H1 (cell line): ENCODE results near the gene ZSCAN21. TPM values are rescaled to one million over a fixed set of nuclear protein-coding genes. Genes with fewer than 3 reads are reported as not detected.

Experiments used
- CTCF ChIA-PET: fragments of 300-600 bp; sonication (Branson Sonifier 250); formaldehyde crosslinking; loops from one replicate; lab custom pipeline; 2021; ENCODE audit not compliant: partially characterized antibody; lab: Charles Lee
- POLR2A ChIA-PET: fragments of 300-600 bp; sonication (Branson Sonifier 250); formaldehyde crosslinking; loops from one replicate; lab custom pipeline; 2021; ENCODE audit warnings: inconsistent platforms; ENCODE audit not compliant: partially characterized antibody; lab: Charles Lee
- DNase-seq, 2 experiments: peaks; one replicate each; pipeline versions ENCODE4 v3.0.0 to v3.0.0-alpha.2; 2010 to 2022; ENCODE audit warnings: low spot score in 2 of 2, low read depth in 1 of 2, mixed read lengths in 1 of 2
- FAIRE-seq: peaks from 2 replicates; lab custom pipeline; 2011; peaks lifted over from hg19 to GRCh38; lab: Jason Lieb, UNC
- H2AFZ ChIP-seq: 2 replicates; pipeline ENCODE4 v1.8.1; 2012; ENCODE audit warnings: low read length, inconsistent platforms
- H2AK5ac ChIP-seq: 2 replicates; pipeline ENCODE4 v1.6.1; 2013; ENCODE audit warnings: low read depth, low read length
- H2BK120ac ChIP-seq: replicated peaks from 2 replicates; pipeline ENCODE3; 2013; ENCODE audit warnings: low read depth, low read length, inconsistent platforms
- H2BK12ac ChIP-seq: 2 replicates; pipeline ENCODE4 v1.6.1; 2013; ENCODE audit warnings: low read depth, low read length
- H2BK15ac ChIP-seq: 2 replicates; pipeline ENCODE4 v1.6.1; 2013; ENCODE audit warnings: low read length
- H2BK20ac ChIP-seq: 2 replicates; pipeline ENCODE4 v1.6.1; 2013; ENCODE audit warnings: low read length
- H2BK5ac ChIP-seq: 2 replicates; pipeline ENCODE4 v1.6.1; 2013; ENCODE audit warnings: low read depth, low read length
- H3K14ac ChIP-seq: 2 replicates; pipeline ENCODE4 v1.6.1; 2013; ENCODE audit warnings: inconsistent platforms; ENCODE audit not compliant: insufficient read length
- H3K18ac ChIP-seq: 2 replicates; pipeline ENCODE4 v1.6.1; 2013; ENCODE audit warnings: low read length; ENCODE audit errors: extremely low read depth
- H3K23ac ChIP-seq: 2 replicates; pipeline ENCODE4 v1.6.1; 2013; ENCODE audit warnings: inconsistent platforms; ENCODE audit not compliant: insufficient read length
- H3K23me2 ChIP-seq: 2 replicates; pipeline ENCODE4 v1.6.1; 2013; ENCODE audit warnings: low read depth, low read length
- H3K27ac ChIP-seq: 2 replicates; pipeline ENCODE4 v1.6.1; 2011; ENCODE audit warnings: low read depth, low read length, inconsistent platforms
- H3K27me3 ChIP-seq, 4 experiments: replicated peaks in 1 of 4; 1 replicate in 1 of 4; 2 replicates in 3 of 4; pipeline versions ENCODE4 v1.6.1 to v1.8.1; 2011 to 2013; ENCODE audit warnings: low read length in 3 of 4, mild to moderate bottlenecking in 3 of 4, inconsistent platforms in 2 of 4, mixed read lengths in 2 of 4, moderate library complexity in 1 of 4; ENCODE audit not compliant: control insufficient read depth in 3 of 4, insufficient read depth in 3 of 4; ENCODE audit errors: extremely low read depth in 1 of 4
- H3K36me3 ChIP-seq, 4 experiments: 2 replicates each; pipeline versions ENCODE4 v1.6.1 to v1.8.1; 2011 to 2013; ENCODE audit warnings: mild to moderate bottlenecking in 4 of 4, low read length in 3 of 4, moderate library complexity in 2 of 4, control low read depth in 1 of 4, inconsistent platforms in 1 of 4; ENCODE audit not compliant: insufficient read depth in 4 of 4, control insufficient read depth in 2 of 4
- H3K4ac ChIP-seq: replicated peaks from 2 replicates; pipeline ENCODE3; 2013; ENCODE audit warnings: low read length, low read depth, mixed read lengths, inconsistent platforms; ENCODE audit not compliant: insufficient read length
- H3K4me1 ChIP-seq, 4 experiments: replicated peaks in 1 of 4; 1 replicate in 1 of 4; 2 replicates in 3 of 4; pipeline versions ENCODE4 v1.6.1 to v1.8.1; 2011 to 2013; ENCODE audit warnings: low read length in 3 of 4, inconsistent platforms in 2 of 4, mixed read lengths in 1 of 4; ENCODE audit not compliant: insufficient read depth in 4 of 4, control insufficient read depth in 3 of 4
- H3K4me2 ChIP-seq, 2 experiments: 2 replicates each; pipeline versions ENCODE4 v1.6.1 to v1.8.1; 2011 to 2013; ENCODE audit warnings: low read depth in 2 of 2, low read length in 2 of 2, control low read depth in 1 of 2, inconsistent platforms in 1 of 2, mild to moderate bottlenecking in 1 of 2; ENCODE audit not compliant: insufficient read depth in 1 of 2
- H3K4me3 ChIP-seq, 4 experiments: fragments of 200-600, 300-600 bp in 1 of 4; sonication (generic), shearing (Covaris generic), sonication (Bioruptor Twin) in 1 of 4; 2 replicates each; pipeline versions ENCODE4 v1.5.1 to v1.8.1; 2011 to 2016; ENCODE audit warnings: low read length in 4 of 4, low read depth in 3 of 4, control low read depth in 2 of 4, inconsistent platforms in 2 of 4, mild to moderate bottlenecking in 2 of 4, mixed read lengths in 1 of 4, moderate library complexity in 1 of 4; ENCODE audit not compliant: insufficient read depth in 2 of 4; ENCODE audit errors: extremely low read depth in 1 of 4
- H3K56ac ChIP-seq: replicated peaks from 2 replicates; pipeline ENCODE3; 2013; ENCODE audit warnings: low read depth, mild to moderate bottlenecking, mixed read lengths, low read length, inconsistent platforms; ENCODE audit not compliant: insufficient read length
- H3K79me1 ChIP-seq: 2 replicates; pipeline ENCODE4 v1.6.1; 2013; ENCODE audit warnings: low read depth, low read length, control low read depth
- H3K79me2 ChIP-seq, 2 experiments: 2 replicates each; pipeline versions ENCODE4 v1.6.1 to v1.8.1; 2012 to 2013; ENCODE audit warnings: low read length in 2 of 2, mild to moderate bottlenecking in 2 of 2, inconsistent platforms in 1 of 2; ENCODE audit not compliant: insufficient read depth in 2 of 2, control insufficient read depth in 1 of 2
- H3K9ac ChIP-seq, 4 experiments: replicated peaks in 1 of 4; 1 replicate in 1 of 4; 2 replicates in 3 of 4; pipeline versions ENCODE4 v1.6.1 to v1.8.1; 2011 to 2013; ENCODE audit warnings: low read depth in 3 of 4, low read length in 3 of 4, control low read depth in 2 of 4, mild to moderate bottlenecking in 2 of 4, moderate library complexity in 2 of 4, inconsistent platforms in 1 of 4; ENCODE audit errors: extremely low read depth in 1 of 4
- H3K9me3 ChIP-seq, 2 experiments: 2 replicates each; pipeline versions ENCODE4 v1.6.1 to v1.8.1; 2012 to 2013; ENCODE audit warnings: mild to moderate bottlenecking in 2 of 2, moderate library complexity in 2 of 2, control low read depth in 1 of 2, inconsistent platforms in 1 of 2, low read depth in 1 of 2, low read length in 1 of 2, mixed read lengths in 1 of 2; ENCODE audit not compliant: insufficient read depth in 2 of 2
- H4K20me1 ChIP-seq, 2 experiments: replicated peaks in 1 of 2; 2 replicates each; pipeline versions ENCODE3 to v1.8.1; 2011 to 2013; ENCODE audit warnings: inconsistent platforms in 2 of 2, low read length in 2 of 2, mild to moderate bottlenecking in 1 of 2; ENCODE audit not compliant: insufficient read depth in 2 of 2, control insufficient read depth in 1 of 2
- H4K5ac ChIP-seq: 2 replicates; pipeline ENCODE4 v1.6.1; 2013; ENCODE audit warnings: low read length, low read depth, mixed read lengths, inconsistent platforms; ENCODE audit not compliant: insufficient read length
- H4K8ac ChIP-seq: 2 replicates; pipeline ENCODE4 v1.8.0; 2013; ENCODE audit warnings: mild to moderate bottlenecking, moderate library complexity, low read length, inconsistent platforms; ENCODE audit not compliant: insufficient read depth; ENCODE audit errors: extremely low read depth
- H4K91ac ChIP-seq: replicated peaks from 2 replicates; pipeline ENCODE3; 2013; ENCODE audit warnings: low read length, mixed read lengths, inconsistent platforms; ENCODE audit not compliant: insufficient read length
- BRCA1 ChIP-seq: IDR thresholded peaks from 2 replicates; pipeline ENCODE4 v1.6.1; 2012; ENCODE audit warnings: low read depth, low read length, improper control_type of control experiment
- CBX8 ChIP-seq: fragments of 300-800, 300-1000 bp; sonication (generic); IDR thresholded peaks from 2 replicates; pipeline ENCODE4 v1.7.1; 2016; ENCODE audit warnings: low read depth, low read length, borderline replicate concordance
- CHD2 ChIP-seq: IDR thresholded peaks from 2 replicates; pipeline ENCODE4 v1.6.1; 2012; ENCODE audit warnings: low read length, improper control_type of control experiment
- CREB1 ChIP-seq: IDR thresholded peaks from 2 replicates; pipeline ENCODE4 v1.6.1; 2012; ENCODE audit warnings: inconsistent platforms
- GTF2F1 ChIP-seq: IDR thresholded peaks from 2 replicates; pipeline ENCODE4 v1.6.1; 2012; ENCODE audit warnings: low read depth, low read length, improper control_type of control experiment, borderline replicate concordance
- HDAC2 ChIP-seq, 2 experiments: fragments of 300-600 bp in 1 of 2; sonication (generic) in 1 of 2; IDR thresholded peaks; 2 replicates each; pipeline ENCODE4 v1.6.1; 2011 to 2012; ENCODE audit warnings: low read depth in 2 of 2, low read length in 2 of 2, mild to moderate bottlenecking in 2 of 2, moderate library complexity in 2 of 2, borderline replicate concordance in 1 of 2, inconsistent platforms in 1 of 2
- KDM1A ChIP-seq: fragments of 200-600, 300-600 bp; sonication (generic); IDR thresholded peaks from 2 replicates; pipeline ENCODE4 v1.7.1; 2016; ENCODE audit warnings: mild to moderate bottlenecking, low read length, borderline replicate concordance
- PHF8 ChIP-seq: fragments of 200-600 bp; sonication (generic); conservative IDR thresholded peaks from 2 replicates; pipeline ENCODE4 v1.7.1; 2012; ENCODE audit warnings: low read depth, mild to moderate bottlenecking, inconsistent platforms, low read length, moderate library complexity
- POLR2A ChIP-seq, 2 experiments: IDR thresholded peaks; 1 replicate in 1 of 2; 2 replicates in 1 of 2; pipeline ENCODE4 v1.6.1; 2011; ENCODE audit warnings: low read depth in 2 of 2, low read length in 2 of 2, mild to moderate bottlenecking in 2 of 2; ENCODE audit errors: control extremely low read depth in 1 of 2
- POLR2AphosphoS5 ChIP-seq: IDR thresholded peaks from 2 replicates; pipeline ENCODE4 v1.6.1; 2011; ENCODE audit warnings: low read depth, low read length
- SIN3A ChIP-seq, 2 experiments: IDR thresholded peaks in 1 of 2; conservative IDR thresholded peaks in 1 of 2; 2 replicates each; pipeline ENCODE4 v1.6.1; 2011 to 2012; ENCODE audit warnings: low read length in 2 of 2, improper control_type of control experiment in 1 of 2, low read depth in 1 of 2, mild to moderate bottlenecking in 1 of 2
- SP1 ChIP-seq: IDR thresholded peaks from 2 replicates; pipeline ENCODE4 v1.6.1; 2011; ENCODE audit warnings: low read depth, low read length
- SRF ChIP-seq: IDR thresholded peaks from 2 replicates; pipeline ENCODE4 v1.6.1; 2011; ENCODE audit warnings: mild to moderate bottlenecking, low read depth, low read length, moderate library complexity
- TBP ChIP-seq: IDR thresholded peaks from 2 replicates; pipeline ENCODE4 v1.6.1; 2011; ENCODE audit warnings: low read depth, low read length, improper control_type of control experiment
- WGBS, 2 experiments: shearing (Covaris generic) in 1 of 2; methylation state at CpG; one replicate each; pipeline versions ENCODE4 v1.1.6 to v1.1.7; 2013 to 2015; ENCODE audit warnings: low lambda C conversion rate in 2 of 2, mixed read lengths in 2 of 2, inconsistent platforms in 1 of 2, low coverage in 1 of 2, missing lambda C conversion rate in 1 of 2; ENCODE audit not compliant: insufficient replicate concordance in 2 of 2, insufficient coverage in 1 of 2, insufficient read length in 1 of 2; ENCODE audit errors: extremely low coverage in 1 of 2, missing lambda C conversion rate in 1 of 2; 5-methylcytosine and 5-hydroxymethylcytosine counted together
- polyA plus RNA-seq, 7 experiments: library from polyadenylated mRNA; depleted of rRNA in 3 of 7; stranded (reverse) in 5 of 7; unstranded in 2 of 7; fragments of >200 nt in 5 of 7; fragments of 200-250 nt in 2 of 7; gene quantifications; 1 replicate in 5 of 7; 2 replicates in 1 of 7; 4 replicates in 1 of 7; pipeline versions ENCODE4 v1.2.1 to v1.2.3, GENCODE V29; 2011 to 2013; ENCODE audit warnings: missing spikeins in 2 of 7, mixed read lengths in 2 of 7
- total RNA-seq: library from RNA; stranded (reverse); fragmentation: NEBNext Ultra II Directional; extraction: Animal tissue kit (Norgen Biotek cat#: 25700); gene quantifications from 2 replicates; pipeline ENCODE4 v1.2.1, GENCODE V29; 2021

ZSCAN21 gene
- total and polyA plus RNA-seq, 2 of the 8 experiments (the other 6 are each of a cell fraction or from before 2014, with no cell fraction given): 15.4 to 26.1 TPM

DNA sequence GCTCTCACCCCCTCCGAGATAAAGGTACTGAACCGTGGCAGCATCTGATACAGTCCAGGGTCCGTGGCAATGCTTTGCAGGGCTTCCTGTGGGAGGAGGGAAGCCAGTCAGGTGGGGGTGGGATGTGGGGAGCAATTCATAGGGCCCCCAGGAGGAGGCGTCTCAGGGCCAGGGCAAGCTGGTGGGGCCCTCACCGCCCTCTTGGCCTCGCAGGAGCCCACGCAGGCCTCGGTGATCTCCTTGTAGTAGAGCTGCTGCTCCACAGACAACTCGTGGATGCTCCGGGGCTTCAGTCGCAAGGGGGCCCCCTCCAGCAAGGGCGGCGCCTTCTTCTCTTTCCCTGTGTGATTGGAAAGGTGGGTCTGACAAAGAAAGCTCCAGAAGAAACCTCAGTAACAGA lies 62.3 kb downstream of the ZSCAN21 start:
- H3K27me3 ChIP-seq: no peaks in the 10 kb centered on the region
- H2BK5ac ChIP-seq: no peak overlapping the region
- H3K4ac ChIP-seq: no peak overlapping the region
- H4K20me1 ChIP-seq: peaks cover 3 to 6% of the 10 kb centered on the region in 2 experiments
- no peak overlapping the region for H3K27ac ChIP-seq
- no peak overlapping the region for H2AK5ac ChIP-seq
- H3K9ac ChIP-seq: no peak overlapping the region
- H3K79me1 ChIP-seq: 0 out of 2 replicates have a peak, but pooled peaks cover 2% of the 10 kb centered on the region
- H3K79me2 ChIP-seq: no peaks in the 10 kb centered on the region
- no peaks in the 10 kb centered on the region; a peak in 1 of 7 replicates for H3K4me1 ChIP-seq
- ChIA-PET CTCF (interaction anchor here (1.6 to 6.0 kb wide), 4 partner anchors 10 to 235 kb away, joined by 3 to 48 read pairs (median 15); partner anchors contain the start of genes AP4M1 and MBLAC1), POLR2A (interaction anchor here (1.0 to 20.0 kb wide), 9 partner anchors 7 to 55 kb away, joined by 3 to 722 read pairs (median 6); partner anchors contain the start of genes AP4M1, COPS6, MCM7 and ZNF3)
- no peak overlapping the region for H2AFZ ChIP-seq
- H2BK15ac ChIP-seq: no peak overlapping the region
- H4K5ac ChIP-seq: no peak overlapping the region
- TF ChIP-seq CBX8 (no peak), SRF (no peak), POLR2A (IDR thresholded peaks at IDR 0.05; ENCODE audit: control extremely low read depth in 1 of 2, low read depth in 2 of 2, low read length in 2 of 2) (no peak), SIN3A (conservative IDR thresholded peaks at IDR 0.05 in 1 of 2, IDR thresholded peaks at IDR 0.05 in 1 of 2; ENCODE audit: low read depth in 1 of 2, low read length in 2 of 2) (no peak), PHF8 (no peak), GTF2F1 (no peak), TBP (no peak), POLR2AphosphoS5 (no peak), CHD2 (no peak), HDAC2 (IDR thresholded peaks at IDR 0.05; ENCODE audit: borderline replicate concordance in 1 of 2, low read depth in 2 of 2, low read length in 2 of 2) (no peak), CREB1 (no peak), SP1 (no peak), BRCA1 (no peak), KDM1A (no peak)
- DNase-seq (no peak), FAIRE-seq (no peak)
- H3K9me3 ChIP-seq: no peaks in the 10 kb centered on the region
- no peak overlapping the region for H3K14ac ChIP-seq
- WGBS, 2 experiments: 88% methylated on average over 8 of the region's 13 CpGs; no CpG with 5 or more reads in 1 of the 2 experiments
- no peak overlapping the region for H3K18ac ChIP-seq
- H2BK120ac ChIP-seq: no peak overlapping the region
- peaks cover 11 to 55% (median 38%) of the 10 kb centered on the region in 4 experiments for H3K36me3 ChIP-seq
- H3K23me2 ChIP-seq: no peaks in the 10 kb centered on the region
- no peak overlapping the region for H3K56ac ChIP-seq
- H2BK20ac ChIP-seq: no peak overlapping the region
- no peak overlapping the region for H3K23ac ChIP-seq
- no peak overlapping the region for H3K4me2 ChIP-seq
- H3K4me3 ChIP-seq: no peak overlapping the region
- no peak overlapping the region for H2BK12ac ChIP-seq
- H4K8ac ChIP-seq: no peak overlapping the region
- H4K91ac ChIP-seq: no peak overlapping the region
